ENCODE data around the gene PPFIBP2. TPM values are rescaled to one million over a fixed set of nuclear protein-coding genes. Genes with fewer than 3 reads are reported as not detected.

PPFIBP2 gene
- total RNA-seq, 1 donor from 2014 or later, result 1.8 TPM

DNA sequence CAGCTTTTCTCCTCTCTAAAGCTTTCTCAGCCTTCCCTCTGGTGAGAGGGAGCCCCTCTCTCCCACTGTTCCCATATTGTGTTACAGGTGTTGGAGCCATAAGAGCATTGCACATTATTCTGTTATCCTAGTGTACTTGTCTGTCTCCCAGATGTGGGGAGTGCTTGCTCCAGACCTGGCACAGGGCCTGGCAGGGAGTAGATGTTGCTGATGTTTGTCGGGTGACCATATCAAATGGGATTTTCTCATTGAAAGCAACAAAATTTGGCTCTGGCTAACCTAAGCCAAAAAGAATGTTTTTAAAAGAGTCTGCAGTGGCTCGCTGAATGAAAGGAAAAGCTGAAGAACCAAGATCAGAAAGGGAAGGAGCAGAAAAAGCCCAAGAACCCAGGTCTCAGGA lies 118.4 kb downstream of the PPFIBP2 start:
- no peak for FAIRE-seq
- no peaks in the 10 kb centered on the region for H4K20me1 ChIP-seq (ENCODE audit: insufficient read depth, low read length)
- H3K9me3 ChIP-seq (ENCODE audit: insufficient read depth, low read depth, low read length), result no peaks in the 10 kb centered on the region
- peaks cover 2% of the 10 kb centered on the region for H3K27me3 ChIP-seq (ENCODE audit: insufficient read depth, low read length)
- H3K27ac Mint-ChIP-seq (ENCODE audit: unreplicated experiment), result no peak overlapping the region
- no peaks in the 10 kb centered on the region for H3K36me3 ChIP-seq (ENCODE audit: insufficient read depth, low read length)
- H3K4me3 ChIP-seq (ENCODE audit: insufficient read depth, low read depth, low read length), result no peak overlapping the region
- H3K4me2 ChIP-seq (ENCODE audit: low read length), result no peak overlapping the region
- H3K27me3 Mint-ChIP-seq (ENCODE audit: low read depth, unreplicated experiment), result peaks cover 27% of the 10 kb centered on the region
- no peak for DNase-seq (ENCODE audit: low read depth)
- no peaks in the 10 kb centered on the region for H3K4me1 ChIP-seq (ENCODE audit: insufficient read depth, low read length)
- no peaks in the 10 kb centered on the region for H3K79me2 ChIP-seq (ENCODE audit: insufficient read depth, low read length)
- no peak for TF ChIP-seq EZH2 (IDR thresholded peaks at IDR 0.05; ENCODE audit: insufficient read depth, low read length)
- TF ChIP-seq, protein P1, sequence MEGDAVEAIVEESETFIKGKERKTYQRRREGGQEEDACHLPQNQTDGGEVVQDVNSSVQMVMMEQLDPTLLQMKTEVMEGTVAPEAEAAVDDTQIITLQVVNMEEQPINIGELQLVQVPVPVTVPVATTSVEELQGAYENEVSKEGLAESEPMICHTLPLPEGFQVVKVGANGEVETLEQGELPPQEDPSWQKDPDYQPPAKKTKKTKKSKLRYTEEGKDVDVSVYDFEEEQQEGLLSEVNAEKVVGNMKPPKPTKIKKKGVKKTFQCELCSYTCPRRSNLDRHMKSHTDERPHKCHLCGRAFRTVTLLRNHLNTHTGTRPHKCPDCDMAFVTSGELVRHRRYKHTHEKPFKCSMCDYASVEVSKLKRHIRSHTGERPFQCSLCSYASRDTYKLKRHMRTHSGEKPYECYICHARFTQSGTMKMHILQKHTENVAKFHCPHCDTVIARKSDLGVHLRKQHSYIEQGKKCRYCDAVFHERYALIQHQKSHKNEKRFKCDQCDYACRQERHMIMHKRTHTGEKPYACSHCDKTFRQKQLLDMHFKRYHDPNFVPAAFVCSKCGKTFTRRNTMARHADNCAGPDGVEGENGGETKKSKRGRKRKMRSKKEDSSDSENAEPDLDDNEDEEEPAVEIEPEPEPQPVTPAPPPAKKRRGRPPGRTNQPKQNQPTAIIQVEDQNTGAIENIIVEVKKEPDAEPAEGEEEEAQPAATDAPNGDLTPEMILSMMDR (IDR thresholded peaks at IDR 0.05; ENCODE audit: insufficient read depth, low read depth, low read length), result no peak
- no peak overlapping the region for H3K9ac ChIP-seq (ENCODE audit: low read length)
- H3K36me3 Mint-ChIP-seq (ENCODE audit: low read depth, unreplicated experiment), result peaks cover 7% of the 10 kb centered on the region
- H3K4me3 Mint-ChIP-seq (ENCODE audit: unreplicated experiment), result no peak overlapping the region
- H3K4me1 Mint-ChIP-seq (ENCODE audit: low read depth, unreplicated experiment), result no peaks in the 10 kb centered on the region
- H3K9me3 Mint-ChIP-seq (ENCODE audit: unreplicated experiment), result no peaks in the 10 kb centered on the region
- no peak overlapping the region for H3K27ac ChIP-seq (ENCODE audit: low read depth, low read length)
- no peak overlapping the region for H2AFZ ChIP-seq (ENCODE audit: low read depth, low read length)

DNA sequence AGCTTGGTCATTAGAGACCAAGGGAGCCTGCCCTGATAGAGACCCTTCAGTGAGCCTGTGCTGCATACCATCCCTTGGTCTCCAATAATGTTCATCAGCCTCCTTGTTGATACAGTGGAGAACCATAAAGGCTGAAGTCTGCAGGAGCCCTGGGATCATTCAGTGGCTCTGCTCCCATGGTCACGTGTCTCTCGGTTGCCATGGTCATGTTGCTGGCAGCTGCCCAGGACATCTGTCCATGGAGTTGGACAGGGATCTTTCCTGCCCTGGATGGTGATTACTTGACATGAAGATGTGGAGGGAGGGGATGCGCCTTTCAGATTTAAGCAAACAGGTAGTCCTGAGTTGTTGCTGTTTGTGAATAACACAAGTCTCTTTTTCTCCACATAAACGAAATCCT lies 121.3 kb downstream of the PPFIBP2 start:
- H3K4me1 Mint-ChIP-seq (ENCODE audit: low read depth, unreplicated experiment), result no peaks in the 10 kb centered on the region
- peaks cover 3% of the 10 kb centered on the region for H3K4me1 ChIP-seq (ENCODE audit: insufficient read depth, low read length)
- no peaks in the 10 kb centered on the region for H3K27me3 ChIP-seq (ENCODE audit: insufficient read depth, low read length)
- H3K4me3 ChIP-seq (ENCODE audit: insufficient read depth, low read depth, low read length), result no peak overlapping the region
- H3K27me3 Mint-ChIP-seq (ENCODE audit: low read depth, unreplicated experiment), result peaks cover 29% of the 10 kb centered on the region
- H4K20me1 ChIP-seq (ENCODE audit: insufficient read depth, low read length), result no peaks in the 10 kb centered on the region
- no peak overlapping the region for H3K4me2 ChIP-seq (ENCODE audit: low read length)
- no peaks in the 10 kb centered on the region for H3K9me3 ChIP-seq (ENCODE audit: insufficient read depth, low read depth, low read length)
- no peak overlapping the region for H3K9ac ChIP-seq (ENCODE audit: low read length)
- H3K36me3 Mint-ChIP-seq (ENCODE audit: low read depth, unreplicated experiment), result peaks cover 3% of the 10 kb centered on the region
- H3K79me2 ChIP-seq (ENCODE audit: insufficient read depth, low read length), result no peaks in the 10 kb centered on the region
- no peak overlapping the region for H3K27ac Mint-ChIP-seq (ENCODE audit: unreplicated experiment)
- no peak overlapping the region for H2AFZ ChIP-seq (ENCODE audit: low read depth, low read length)
- H3K4me3 Mint-ChIP-seq (ENCODE audit: unreplicated experiment), result no peak overlapping the region
- H3K36me3 ChIP-seq (ENCODE audit: insufficient read depth, low read length), result no peaks in the 10 kb centered on the region
- DNase-seq (ENCODE audit: low read depth) (no peak), FAIRE-seq (no peak)
- no peaks in the 10 kb centered on the region for H3K9me3 Mint-ChIP-seq (ENCODE audit: unreplicated experiment)
- no peak overlapping the region for H3K27ac ChIP-seq (ENCODE audit: low read depth, low read length)
- TF ChIP-seq, protein P1 (IDR thresholded peaks at IDR 0.05; ENCODE audit: insufficient read depth, low read depth, low read length), result no peak
- TF ChIP-seq EZH2 (IDR thresholded peaks at IDR 0.05; ENCODE audit: insufficient read depth, low read length), result no peak

DNA sequence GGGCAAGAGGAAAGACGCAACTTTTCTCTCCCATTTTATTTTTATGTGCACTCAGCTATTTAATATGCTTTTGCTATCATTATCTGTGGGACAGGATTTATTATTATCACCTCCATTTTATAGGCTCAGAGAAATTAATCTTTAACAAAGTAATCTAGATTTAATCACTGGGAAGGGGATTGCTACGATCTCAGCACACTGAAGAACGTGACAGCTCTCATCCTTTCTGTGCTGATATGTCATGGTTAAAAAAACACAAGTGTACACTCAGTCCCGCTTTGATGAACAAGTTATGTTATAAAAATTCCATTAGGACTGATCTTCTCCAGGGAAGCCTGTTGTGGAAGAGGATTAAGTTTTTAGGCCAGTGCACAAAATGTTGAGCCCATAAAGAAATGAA lies 121.9 kb downstream of the PPFIBP2 start:
- H3K4me3 Mint-ChIP-seq (ENCODE audit: unreplicated experiment), result no peak overlapping the region
- H2AFZ ChIP-seq (ENCODE audit: low read depth, low read length), result no peak overlapping the region
- H3K36me3 ChIP-seq (ENCODE audit: insufficient read depth, low read length), result no peaks in the 10 kb centered on the region
- no peak overlapping the region for H3K9ac ChIP-seq (ENCODE audit: low read length)
- H3K4me2 ChIP-seq (ENCODE audit: low read length), result no peak overlapping the region
- H3K9me3 ChIP-seq (ENCODE audit: insufficient read depth, low read depth, low read length), result no peaks in the 10 kb centered on the region
- no peak for TF ChIP-seq EZH2 (IDR thresholded peaks at IDR 0.05; ENCODE audit: insufficient read depth, low read length)
- TF ChIP-seq, protein P1 (IDR thresholded peaks at IDR 0.05; ENCODE audit: insufficient read depth, low read depth, low read length), result no peak
- no peaks in the 10 kb centered on the region for H3K27me3 ChIP-seq (ENCODE audit: insufficient read depth, low read length)
- no peaks in the 10 kb centered on the region for H4K20me1 ChIP-seq (ENCODE audit: insufficient read depth, low read length)
- no peak overlapping the region for H3K27ac Mint-ChIP-seq (ENCODE audit: unreplicated experiment)
- no peaks in the 10 kb centered on the region for H3K79me2 ChIP-seq (ENCODE audit: insufficient read depth, low read length)
- H3K4me1 Mint-ChIP-seq (ENCODE audit: low read depth, unreplicated experiment), result no peaks in the 10 kb centered on the region
- no peak overlapping the region for H3K27ac ChIP-seq (ENCODE audit: low read depth, low read length)
- H3K4me1 ChIP-seq (ENCODE audit: insufficient read depth, low read length), result peaks cover 3% of the 10 kb centered on the region
- peaks cover 3% of the 10 kb centered on the region for H3K36me3 Mint-ChIP-seq (ENCODE audit: low read depth, unreplicated experiment)
- no peak overlapping the region for H3K4me3 ChIP-seq (ENCODE audit: insufficient read depth, low read depth, low read length)
- DNase-seq (ENCODE audit: low read depth) (no peak), FAIRE-seq (peak; percentile 43)
- peaks cover 28% of the 10 kb centered on the region for H3K27me3 Mint-ChIP-seq (ENCODE audit: low read depth, unreplicated experiment)
- peaks cover under 1% of the 10 kb centered on the region for H3K9me3 Mint-ChIP-seq (ENCODE audit: unreplicated experiment)
